Panc1 (cell line): ENCODE measurements around the gene KLF11. TPM values are rescaled to one million over a fixed set of nuclear protein-coding genes. Genes with fewer than 3 reads are reported as not detected.

ENCODE experiments used
- ATAC-seq: fragments of 200-7000 bp; cut with Tn5 transposase; 2 replicates; pipeline ENCODE4 v1.9.1; 2020; ENCODE audit warnings: mild to moderate bottlenecking, moderate library complexity
- BruUV-seq: library from RNA; stranded (reverse); fragments of 400-500 nt; replicated peaks from 2 replicates; lab custom pipeline; 2021; lab: Mats Ljungman, UMichigan
- CTCF ChIA-PET: fragments of 300-600 bp; sonication (Branson Sonifier 250); formaldehyde crosslinking; loops from one replicate; lab custom pipeline; 2022; ENCODE audit warnings: antibody characterized with exemption; lab: Charles Lee
- POLR2A ChIA-PET: fragments of 300-600 bp; sonication (Branson Sonifier 250); formaldehyde crosslinking; loops from one replicate; lab custom pipeline; 2022; ENCODE audit warnings: antibody characterized with exemption; lab: Charles Lee
- DNase-seq: peaks from one replicate; pipeline ENCODE4 v3.0.0-alpha.2; 2010; ENCODE audit warnings: low read depth, low spot score
- H3K27ac ChIP-seq: 2 replicates; pipeline ENCODE4 v1.5.1; 2011; ENCODE audit warnings: mild to moderate bottlenecking, low read length, inconsistent platforms
- H3K27me3 ChIP-seq: fragments of 200-500 bp; sonication (Bioruptor generic); 2 replicates; pipeline ENCODE4 v1.6.0; 2014; ENCODE audit warnings: low read length, inconsistent platforms; ENCODE audit not compliant: control insufficient read depth, insufficient read depth
- H3K36me3 ChIP-seq: fragments of 200-500 bp; sonication (Bioruptor generic); 2 replicates; pipeline ENCODE4 v1.5.1; 2014; ENCODE audit warnings: inconsistent platforms, mild to moderate bottlenecking, low read length, moderate library complexity; ENCODE audit not compliant: control insufficient read depth, insufficient read depth
- H3K4me1 ChIP-seq: 2 replicates; pipeline ENCODE4 v1.5.1; 2011; ENCODE audit warnings: inconsistent platforms, mild to moderate bottlenecking, low read length, moderate library complexity; ENCODE audit not compliant: control insufficient read depth, insufficient read depth
- H3K4me3 ChIP-seq, 2 experiments: 2 replicates each; pipeline ENCODE4 v1.5.1; 2011 to 2012; ENCODE audit warnings: low read depth in 2 of 2, low read length in 2 of 2, mild to moderate bottlenecking in 2 of 2, inconsistent platforms in 1 of 2, moderate library complexity in 1 of 2
- H3K9me3 ChIP-seq: fragments of 200-500 bp; sonication (Bioruptor generic); 2 replicates; pipeline ENCODE4 v1.5.1; 2014; ENCODE audit warnings: low read depth, mild to moderate bottlenecking, inconsistent platforms, low read length, moderate library complexity; ENCODE audit not compliant: control insufficient read depth, insufficient read depth
- POLR2AphosphoS5 ChIP-seq: IDR thresholded peaks from 2 replicates; pipeline ENCODE4 v1.6.1; 2012; ENCODE audit warnings: mild to moderate bottlenecking, low read depth, low read length, moderate library complexity
- SIN3A ChIP-seq: IDR thresholded peaks from 2 replicates; pipeline ENCODE4 v1.6.1; 2012; ENCODE audit warnings: low read depth, mild to moderate bottlenecking, low read length, moderate library complexity, borderline replicate concordance; ENCODE audit not compliant: insufficient read depth
- TCF7L2 ChIP-seq: IDR thresholded peaks from 2 replicates; pipeline ENCODE4 v1.6.1; 2011; ENCODE audit warnings: mild to moderate bottlenecking, low read depth, low read length, inconsistent platforms
- in situ Hi-C: cut with HindIII; loops from 2 replicates; pipeline ENCODE4 v1.10.0; 2016; ENCODE audit warnings: low sequenced_read_pairs, low pct_unique_long_range_greater_than_20kb
- intact Hi-C: fragments of 100-400 bp; cut with micrococcal nuclease; formaldehyde crosslinking; loops from one replicate; pipeline ENCODE4 v1.10.0; 2022; ENCODE audit not compliant: unreplicated experiment
- total RNA-seq: library from RNA; stranded (reverse); gene quantifications from one replicate; pipeline ENCODE4 v1.2.1, GENCODE V29; 2021; ENCODE audit not compliant: unreplicated experiment
- TF ChIP-seq, protein P1 (sequence below): fragments of 450-650 bp; IDR thresholded peaks from 2 replicates; pipeline ENCODE4 v1.5.1; 2017; ENCODE audit warnings: mild to moderate bottlenecking
- TF ChIP-seq, protein P2 (sequence below), 2 experiments: IDR thresholded peaks; 2 replicates each; pipeline ENCODE4 v1.6.1; 2011 to 2012; ENCODE audit warnings: low read depth in 2 of 2, control low read depth in 1 of 2, low read length in 1 of 2, mild to moderate bottlenecking in 1 of 2, moderate library complexity in 1 of 2; ENCODE audit not compliant: insufficient read depth in 1 of 2

KLF11 gene
- total RNA-seq, 1 experiment from 2014 or later, result 23.7 TPM

DNA sequence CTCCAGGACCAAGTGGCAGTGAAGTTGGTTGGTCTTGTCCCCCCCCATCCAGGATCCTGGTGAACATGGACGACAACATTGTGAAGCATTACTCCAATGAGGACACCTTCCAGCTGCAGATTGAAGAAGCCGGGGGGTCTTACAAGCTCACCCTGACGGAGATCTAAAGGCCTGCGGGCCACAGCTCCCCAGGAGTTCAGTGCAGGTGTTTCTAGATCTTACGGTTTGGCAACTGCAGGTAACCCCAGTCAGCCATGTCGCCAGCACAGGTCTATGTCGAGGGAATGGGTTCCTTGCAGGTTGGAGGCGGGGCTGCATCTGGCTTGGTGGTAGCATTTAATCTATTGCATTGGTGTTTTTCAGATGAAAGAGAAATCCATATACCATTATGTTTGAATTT is 42.8 kb upstream of the KLF11 start:
- ChIA-PET POLR2A (no interaction called here), CTCF (no interaction called here)
- no peak for ATAC-seq
- H3K27me3 ChIP-seq, result no peaks in the 10 kb centered on the region
- no peak overlapping the region for H3K4me3 ChIP-seq
- no peak overlapping the region for H3K27ac ChIP-seq
- no peak for DNase-seq
- in situ Hi-C loops, result no loop called here
- intact Hi-C loops, result no loop called here
- no TSS peak for BruUV-seq
- TF ChIP-seq, protein P1, sequence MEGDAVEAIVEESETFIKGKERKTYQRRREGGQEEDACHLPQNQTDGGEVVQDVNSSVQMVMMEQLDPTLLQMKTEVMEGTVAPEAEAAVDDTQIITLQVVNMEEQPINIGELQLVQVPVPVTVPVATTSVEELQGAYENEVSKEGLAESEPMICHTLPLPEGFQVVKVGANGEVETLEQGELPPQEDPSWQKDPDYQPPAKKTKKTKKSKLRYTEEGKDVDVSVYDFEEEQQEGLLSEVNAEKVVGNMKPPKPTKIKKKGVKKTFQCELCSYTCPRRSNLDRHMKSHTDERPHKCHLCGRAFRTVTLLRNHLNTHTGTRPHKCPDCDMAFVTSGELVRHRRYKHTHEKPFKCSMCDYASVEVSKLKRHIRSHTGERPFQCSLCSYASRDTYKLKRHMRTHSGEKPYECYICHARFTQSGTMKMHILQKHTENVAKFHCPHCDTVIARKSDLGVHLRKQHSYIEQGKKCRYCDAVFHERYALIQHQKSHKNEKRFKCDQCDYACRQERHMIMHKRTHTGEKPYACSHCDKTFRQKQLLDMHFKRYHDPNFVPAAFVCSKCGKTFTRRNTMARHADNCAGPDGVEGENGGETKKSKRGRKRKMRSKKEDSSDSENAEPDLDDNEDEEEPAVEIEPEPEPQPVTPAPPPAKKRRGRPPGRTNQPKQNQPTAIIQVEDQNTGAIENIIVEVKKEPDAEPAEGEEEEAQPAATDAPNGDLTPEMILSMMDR, result no peak
- TF ChIP-seq POLR2AphosphoS5, result no peak
- TF ChIP-seq SIN3A, result no peak
- TF ChIP-seq TCF7L2, result no peak
- TF ChIP-seq, protein P2, sequence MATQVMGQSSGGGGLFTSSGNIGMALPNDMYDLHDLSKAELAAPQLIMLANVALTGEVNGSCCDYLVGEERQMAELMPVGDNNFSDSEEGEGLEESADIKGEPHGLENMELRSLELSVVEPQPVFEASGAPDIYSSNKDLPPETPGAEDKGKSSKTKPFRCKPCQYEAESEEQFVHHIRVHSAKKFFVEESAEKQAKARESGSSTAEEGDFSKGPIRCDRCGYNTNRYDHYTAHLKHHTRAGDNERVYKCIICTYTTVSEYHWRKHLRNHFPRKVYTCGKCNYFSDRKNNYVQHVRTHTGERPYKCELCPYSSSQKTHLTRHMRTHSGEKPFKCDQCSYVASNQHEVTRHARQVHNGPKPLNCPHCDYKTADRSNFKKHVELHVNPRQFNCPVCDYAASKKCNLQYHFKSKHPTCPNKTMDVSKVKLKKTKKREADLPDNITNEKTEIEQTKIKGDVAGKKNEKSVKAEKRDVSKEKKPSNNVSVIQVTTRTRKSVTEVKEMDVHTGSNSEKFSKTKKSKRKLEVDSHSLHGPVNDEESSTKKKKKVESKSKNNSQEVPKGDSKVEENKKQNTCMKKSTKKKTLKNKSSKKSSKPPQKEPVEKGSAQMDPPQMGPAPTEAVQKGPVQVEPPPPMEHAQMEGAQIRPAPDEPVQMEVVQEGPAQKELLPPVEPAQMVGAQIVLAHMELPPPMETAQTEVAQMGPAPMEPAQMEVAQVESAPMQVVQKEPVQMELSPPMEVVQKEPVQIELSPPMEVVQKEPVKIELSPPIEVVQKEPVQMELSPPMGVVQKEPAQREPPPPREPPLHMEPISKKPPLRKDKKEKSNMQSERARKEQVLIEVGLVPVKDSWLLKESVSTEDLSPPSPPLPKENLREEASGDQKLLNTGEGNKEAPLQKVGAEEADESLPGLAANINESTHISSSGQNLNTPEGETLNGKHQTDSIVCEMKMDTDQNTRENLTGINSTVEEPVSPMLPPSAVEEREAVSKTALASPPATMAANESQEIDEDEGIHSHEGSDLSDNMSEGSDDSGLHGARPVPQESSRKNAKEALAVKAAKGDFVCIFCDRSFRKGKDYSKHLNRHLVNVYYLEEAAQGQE (IDR thresholded peaks at IDR 0.05; ENCODE audit: insufficient read depth in 1 of 2, low read depth in 2 of 2, low read length in 1 of 2), result no peak
- H3K36me3 ChIP-seq, result no peaks in the 10 kb centered on the region
- no peaks in the 10 kb centered on the region for H3K9me3 ChIP-seq
- H3K4me1 ChIP-seq, result no peaks in the 10 kb centered on the region

DNA sequence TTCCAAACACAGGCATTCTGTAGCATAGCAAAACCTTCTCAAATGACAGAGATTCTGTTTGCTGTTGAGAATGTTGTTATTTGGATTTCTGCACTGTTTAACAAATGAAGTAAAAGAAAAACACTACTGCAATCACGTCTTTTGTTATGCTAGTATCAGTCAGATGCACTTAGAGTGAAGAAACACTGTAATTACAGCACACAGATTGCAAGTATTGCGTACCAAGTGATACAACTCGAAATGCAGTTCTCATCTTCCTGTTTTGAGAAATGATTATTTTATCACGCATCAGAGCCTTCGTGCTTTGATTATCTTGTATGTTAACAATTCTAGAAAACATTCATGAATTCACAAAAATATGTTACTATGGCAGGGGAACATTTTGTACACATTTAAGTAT is 41.8 kb upstream of the KLF11 start:
- DNase-seq (no peak), ATAC-seq (no peak)
- no peak overlapping the region for H3K4me3 ChIP-seq
- H3K9me3 ChIP-seq, result no peaks in the 10 kb centered on the region
- BruUV-seq, result no TSS peak
- in situ Hi-C loops (no loop called here), intact Hi-C loops (no loop called here)
- POLR2A ChIA-PET, result interaction anchor here (0.6 kb wide), 1 partner anchor 18 kb away, joined by 3 read pairs; no protein-coding TSS in a partner anchor
- no peak overlapping the region for H3K27ac ChIP-seq
- no peaks in the 10 kb centered on the region for H3K4me1 ChIP-seq
- H3K27me3 ChIP-seq, result no peaks in the 10 kb centered on the region
- no peaks in the 10 kb centered on the region for H3K36me3 ChIP-seq
- CTCF ChIA-PET, result no interaction called here
- TF ChIP-seq SIN3A (no peak), POLR2AphosphoS5 (no peak), TCF7L2 (no peak)
- TF ChIP-seq, protein P2 (IDR thresholded peaks at IDR 0.05; ENCODE audit: insufficient read depth in 1 of 2, low read depth in 2 of 2, low read length in 1 of 2), result no peak
- TF ChIP-seq, protein P1, result no peak
